GM23248 (cell line): Measurements from ENCODE around the gene TSPAN13.

Experiments
- EZH2 ChIP-seq: fragments of 200-600 bp; sonication (generic); IDR thresholded peaks from 2 replicates; pipeline ENCODE4 v1.6.1; 2018; ENCODE audit warnings: antibody characterized with exemption, mild to moderate bottlenecking; ENCODE audit not compliant: insufficient read depth, poor library complexity, severe bottlenecking
- EZH2phosphoT487 ChIP-seq: fragments of 200-600 bp; sonication (generic); IDR thresholded peaks from 2 replicates; pipeline ENCODE4 v1.6.1; 2018; ENCODE audit warnings: antibody characterized with exemption, moderate library complexity, mild to moderate bottlenecking, low read depth; ENCODE audit not compliant: insufficient read depth

- TF ChIP-seq EZH2: no peak
- TF ChIP-seq EZH2phosphoT487: no peak
Observed at GRCh38 chr7:16780596-16780995, 27.0 kb downstream of the TSPAN13 start.
